Measurements from ENCODE around the gene FBXO11. TPM values are rescaled to one million over a fixed set of nuclear protein-coding genes. Genes with fewer than 3 reads are reported as not detected.
"Not testable (repeated sequence)": the region's sequence is repeated elsewhere in the genome, so short reads cannot be mapped to it uniquely, and the experiment has no call there.

Gene FBXO11
- total RNA-seq, 1 experiment from 2014 or later: 15.6 TPM

GRCh38 chr2:47905386-47906156, 727 bp downstream of the FBXO11 start:
- H3K36me3 ChIP-seq (replicated peaks; ENCODE audit: control insufficient read depth, insufficient read depth, low read length): no peaks in the 10 kb centered on the region
- DNase-seq: peak; percentile 66
- no peaks in the 10 kb centered on the region for H3K27me3 ChIP-seq (ENCODE audit: control insufficient read depth, insufficient read depth, low read length)
- H3K4me3 ChIP-seq (ENCODE audit: insufficient read depth, low read depth, low read length): peak overlapping the region; percentile 88

GRCh38 chr2:47903781-47904490, 2.4 kb downstream of the FBXO11 start:
- DNase-seq: no peak
- H3K36me3 ChIP-seq (replicated peaks; ENCODE audit: control insufficient read depth, insufficient read depth, low read length): no peaks in the 10 kb centered on the region
- no peaks in the 10 kb centered on the region for H3K27me3 ChIP-seq (ENCODE audit: control insufficient read depth, insufficient read depth, low read length)
- H3K4me3 ChIP-seq (ENCODE audit: insufficient read depth, low read depth, low read length): peak overlapping the region; percentile 88

- not testable (repeated sequence) for H3K4me3 ChIP-seq (ENCODE audit: insufficient read depth, low read depth, low read length); H3K27me3 ChIP-seq (ENCODE audit: control insufficient read depth, insufficient read depth, low read length); H3K36me3 ChIP-seq (replicated peaks; ENCODE audit: control insufficient read depth, insufficient read depth, low read length); DNase-seq
Measured at GRCh38 chr2:47901892-47902291, 4.4 kb downstream of the FBXO11 start.

- no peaks in the 10 kb centered on the region for H3K27me3 ChIP-seq (ENCODE audit: control insufficient read depth, insufficient read depth, low read length)
- H3K36me3 ChIP-seq (replicated peaks; ENCODE audit: control insufficient read depth, insufficient read depth, low read length): no peaks in the 10 kb centered on the region
- H3K4me3 ChIP-seq (ENCODE audit: insufficient read depth, low read depth, low read length): no peak overlapping the region
- DNase-seq: no peak
Measured at GRCh38 chr2:47900857-47901256, 5.4 kb downstream of the FBXO11 start.

- no peak overlapping the region for H3K4me3 ChIP-seq (ENCODE audit: insufficient read depth, low read depth, low read length)
- H3K36me3 ChIP-seq (replicated peaks; ENCODE audit: control insufficient read depth, insufficient read depth, low read length): no peaks in the 10 kb centered on the region
- no peaks in the 10 kb centered on the region for H3K27me3 ChIP-seq (ENCODE audit: control insufficient read depth, insufficient read depth, low read length)
- no peak for DNase-seq
Measured at GRCh38 chr2:47899915-47900816, 6.1 kb downstream of the FBXO11 start.

GRCh38 chr2:47897883-47898731, 8.2 kb downstream of the FBXO11 start:
- no peaks in the 10 kb centered on the region for H3K36me3 ChIP-seq (replicated peaks; ENCODE audit: control insufficient read depth, insufficient read depth, low read length)
- no peak for DNase-seq
- no peak overlapping the region for H3K4me3 ChIP-seq (ENCODE audit: insufficient read depth, low read depth, low read length)
- no peaks in the 10 kb centered on the region for H3K27me3 ChIP-seq (ENCODE audit: control insufficient read depth, insufficient read depth, low read length)

- H3K4me3 ChIP-seq (ENCODE audit: insufficient read depth, low read depth, low read length); H3K27me3 ChIP-seq (ENCODE audit: control insufficient read depth, insufficient read depth, low read length); DNase-seq; H3K36me3 ChIP-seq (replicated peaks; ENCODE audit: control insufficient read depth, insufficient read depth, low read length): not testable (repeated sequence)
Measured at GRCh38 chr2:47897191-47897882, 9.0 kb downstream of the FBXO11 start.

- DNase-seq: no peak
- H3K27me3 ChIP-seq (ENCODE audit: control insufficient read depth, insufficient read depth, low read length): no peaks in the 10 kb centered on the region
- H3K4me3 ChIP-seq (ENCODE audit: insufficient read depth, low read depth, low read length): no peak overlapping the region
- H3K36me3 ChIP-seq (replicated peaks; ENCODE audit: control insufficient read depth, insufficient read depth, low read length): no peaks in the 10 kb centered on the region
Measured at GRCh38 chr2:47896450-47896968, 9.8 kb downstream of the FBXO11 start.

GRCh38 chr2:47893771-47894170, 12.5 kb downstream of the FBXO11 start:
- H3K36me3 ChIP-seq (replicated peaks; ENCODE audit: control insufficient read depth, insufficient read depth, low read length): no peaks in the 10 kb centered on the region
- H3K27me3 ChIP-seq (ENCODE audit: control insufficient read depth, insufficient read depth, low read length): no peaks in the 10 kb centered on the region
- H3K4me3 ChIP-seq (ENCODE audit: insufficient read depth, low read depth, low read length): no peak overlapping the region
- DNase-seq: no peak

- DNase-seq: no peak
- Histone ChIP-seq H3K27me3 (ENCODE audit: control insufficient read depth, insufficient read depth, low read length) (no peaks in the 10 kb centered on the region), H3K4me3 (ENCODE audit: insufficient read depth, low read depth, low read length) (no peak overlapping the region), H3K36me3 (replicated peaks; ENCODE audit: control insufficient read depth, insufficient read depth, low read length) (no peaks in the 10 kb centered on the region)
Measured at GRCh38 chr2:47892338-47892730, 14.0 kb downstream of the FBXO11 start.

- no peak overlapping the region for H3K4me3 ChIP-seq (ENCODE audit: insufficient read depth, low read depth, low read length)
- DNase-seq: no peak
- no peaks in the 10 kb centered on the region for H3K36me3 ChIP-seq (replicated peaks; ENCODE audit: control insufficient read depth, insufficient read depth, low read length)
- no peaks in the 10 kb centered on the region for H3K27me3 ChIP-seq (ENCODE audit: control insufficient read depth, insufficient read depth, low read length)
Measured at GRCh38 chr2:47891369-47892337, 14.6 kb downstream of the FBXO11 start.

GRCh38 chr2:47890711-47891368, 15.5 kb downstream of the FBXO11 start:
- Histone ChIP-seq H3K36me3 (replicated peaks; ENCODE audit: control insufficient read depth, insufficient read depth, low read length) (no peaks in the 10 kb centered on the region), H3K4me3 (ENCODE audit: insufficient read depth, low read depth, low read length) (no peak overlapping the region), H3K27me3 (ENCODE audit: control insufficient read depth, insufficient read depth, low read length) (no peaks in the 10 kb centered on the region)
- DNase-seq: no peak

Data from H7 (cell line).